ENCODE data around the gene TMEM238L.

DNA sequence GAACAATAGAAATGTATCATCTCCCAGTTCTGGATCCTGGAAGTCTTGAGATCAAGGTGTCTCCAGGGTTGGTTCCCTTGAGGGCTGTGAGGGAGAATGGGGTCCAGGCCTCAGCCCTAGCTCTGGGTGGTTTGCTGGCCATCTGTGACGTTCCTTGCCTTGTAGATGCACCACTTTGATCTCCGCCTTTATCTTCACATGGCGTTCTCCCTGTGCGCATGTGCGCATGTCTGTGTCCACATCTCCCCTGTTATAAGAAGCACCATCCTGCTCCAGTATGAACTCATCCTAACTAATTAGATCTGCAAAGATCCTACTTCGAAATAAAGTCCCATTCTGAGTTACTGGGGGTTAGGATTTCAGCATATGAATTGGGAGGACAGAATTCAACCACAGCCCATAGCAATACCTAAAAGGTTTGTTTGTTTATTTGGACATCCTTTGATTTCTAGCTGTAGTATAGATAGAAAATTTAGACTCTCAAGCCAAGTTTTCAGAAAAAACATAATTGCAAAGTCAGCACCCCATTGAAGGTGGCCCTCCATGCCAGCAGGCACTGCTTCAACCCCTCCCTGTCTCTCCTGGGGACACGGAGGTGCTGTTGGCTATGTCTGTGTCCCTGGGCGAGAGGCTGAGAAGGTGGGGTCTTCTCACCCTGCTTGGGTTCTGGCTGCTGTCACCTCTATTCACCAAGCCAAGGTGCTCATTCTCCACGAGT, 2.8 kb upstream of the TMEM238L start:
- TF ChIP-seq BHLHE40 (IDR thresholded peaks at IDR 0.05; ENCODE audit: low read depth, low read length) (no peak), RAD21 (IDR thresholded peaks at IDR 0.05; ENCODE audit: low read length) (no peak), POLR2A (IDR thresholded peaks at IDR 0.05; ENCODE audit: low read depth, low read length) (no peak), MAZ (IDR thresholded peaks at IDR 0.05; ENCODE audit: borderline replicate concordance, low read depth, low read length) (no peak), FOS (IDR thresholded peaks at IDR 0.05; ENCODE audit: low read depth, low read length) (no peak), NFE2L2 (IDR thresholded peaks at IDR 0.05; ENCODE audit: low read depth, low read length) (no peak), MAFK (IDR thresholded peaks at IDR 0.05; ENCODE audit: low read depth, low read length) (no peak), SMC3 (IDR thresholded peaks at IDR 0.05; ENCODE audit: low read depth, low read length) (no peak), RFX5 (IDR thresholded peaks at IDR 0.05; ENCODE audit: low read depth, low read length) (no peak), CEBPB (IDR thresholded peaks at IDR 0.05; ENCODE audit: low read depth, low read length) (no peak), RCOR1 (IDR thresholded peaks at IDR 0.05; ENCODE audit: insufficient replicate concordance, low read length) (no peak)
- TF ChIP-seq, protein P1, sequence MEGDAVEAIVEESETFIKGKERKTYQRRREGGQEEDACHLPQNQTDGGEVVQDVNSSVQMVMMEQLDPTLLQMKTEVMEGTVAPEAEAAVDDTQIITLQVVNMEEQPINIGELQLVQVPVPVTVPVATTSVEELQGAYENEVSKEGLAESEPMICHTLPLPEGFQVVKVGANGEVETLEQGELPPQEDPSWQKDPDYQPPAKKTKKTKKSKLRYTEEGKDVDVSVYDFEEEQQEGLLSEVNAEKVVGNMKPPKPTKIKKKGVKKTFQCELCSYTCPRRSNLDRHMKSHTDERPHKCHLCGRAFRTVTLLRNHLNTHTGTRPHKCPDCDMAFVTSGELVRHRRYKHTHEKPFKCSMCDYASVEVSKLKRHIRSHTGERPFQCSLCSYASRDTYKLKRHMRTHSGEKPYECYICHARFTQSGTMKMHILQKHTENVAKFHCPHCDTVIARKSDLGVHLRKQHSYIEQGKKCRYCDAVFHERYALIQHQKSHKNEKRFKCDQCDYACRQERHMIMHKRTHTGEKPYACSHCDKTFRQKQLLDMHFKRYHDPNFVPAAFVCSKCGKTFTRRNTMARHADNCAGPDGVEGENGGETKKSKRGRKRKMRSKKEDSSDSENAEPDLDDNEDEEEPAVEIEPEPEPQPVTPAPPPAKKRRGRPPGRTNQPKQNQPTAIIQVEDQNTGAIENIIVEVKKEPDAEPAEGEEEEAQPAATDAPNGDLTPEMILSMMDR (conservative IDR thresholded peaks at IDR 0.05; ENCODE audit: low read depth, low read length): no peak
- TF ChIP-seq, protein P2, sequence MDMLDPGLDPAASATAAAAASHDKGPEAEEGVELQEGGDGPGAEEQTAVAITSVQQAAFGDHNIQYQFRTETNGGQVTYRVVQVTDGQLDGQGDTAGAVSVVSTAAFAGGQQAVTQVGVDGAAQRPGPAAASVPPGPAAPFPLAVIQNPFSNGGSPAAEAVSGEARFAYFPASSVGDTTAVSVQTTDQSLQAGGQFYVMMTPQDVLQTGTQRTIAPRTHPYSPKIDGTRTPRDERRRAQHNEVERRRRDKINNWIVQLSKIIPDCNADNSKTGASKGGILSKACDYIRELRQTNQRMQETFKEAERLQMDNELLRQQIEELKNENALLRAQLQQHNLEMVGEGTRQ (IDR thresholded peaks at IDR 0.05; ENCODE audit: low read depth, low read length): no peak
- TF ChIP-seq, protein P3, sequence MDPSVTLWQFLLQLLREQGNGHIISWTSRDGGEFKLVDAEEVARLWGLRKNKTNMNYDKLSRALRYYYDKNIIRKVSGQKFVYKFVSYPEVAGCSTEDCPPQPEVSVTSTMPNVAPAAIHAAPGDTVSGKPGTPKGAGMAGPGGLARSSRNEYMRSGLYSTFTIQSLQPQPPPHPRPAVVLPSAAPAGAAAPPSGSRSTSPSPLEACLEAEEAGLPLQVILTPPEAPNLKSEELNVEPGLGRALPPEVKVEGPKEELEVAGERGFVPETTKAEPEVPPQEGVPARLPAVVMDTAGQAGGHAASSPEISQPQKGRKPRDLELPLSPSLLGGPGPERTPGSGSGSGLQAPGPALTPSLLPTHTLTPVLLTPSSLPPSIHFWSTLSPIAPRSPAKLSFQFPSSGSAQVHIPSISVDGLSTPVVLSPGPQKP (IDR thresholded peaks at IDR 0.05; ENCODE audit: borderline replicate concordance, low read depth, low read length): no peak

Measured in IMR-90 (cell line).